ENCODE measurements around the gene DAD1.
A peak's percentile ranks its signal among the peaks of the same experiment; 100 is the strongest.
"Not testable (repeated sequence)": the region's sequence is repeated elsewhere in the genome, so short reads cannot be mapped to it uniquely, and the experiment has no call there.

Gene DAD1

GRCh38 chr14:22589096-22589839, at the start of gene DAD1:
Gene DAD1, minus strand, starts transcription at chr14:22589224. Its CDS starts 67 bp downstream, at chr14:22589157.
- peak; percentile 100 for DNase-seq

GRCh38 chr14:22635980-22636379, 47.0 kb upstream of the DAD1 start:
- not testable (repeated sequence) for DNase-seq

- no peak for DNase-seq
These were observed 45.3 kb upstream of the DAD1 start for GRCh38 chr14:22634233-22634900.

- no peak for DNase-seq
These were observed 41.5 kb upstream of the DAD1 start for GRCh38 chr14:22630486-22630885.

- DNase-seq = no peak
These were observed 41.0 kb upstream of the DAD1 start for GRCh38 chr14:22630066-22630465.

GRCh38 chr14:22629361-22629760, 40.3 kb upstream of the DAD1 start:
- no peak for DNase-seq

GRCh38 chr14:22627506-22628263, 38.7 kb upstream of the DAD1 start:
- DNase-seq = no peak

- no peak for DNase-seq
These were observed 37.6 kb upstream of the DAD1 start for GRCh38 chr14:22626590-22626989.

GRCh38 chr14:22623047-22623446, 34.0 kb upstream of the DAD1 start:
- DNase-seq = no peak

- no peak for DNase-seq
These were observed 33.2 kb upstream of the DAD1 start for GRCh38 chr14:22622255-22622654.

- DNase-seq = not testable (repeated sequence)
These were observed 26.7 kb upstream of the DAD1 start for GRCh38 chr14:22615765-22616164.

- DNase-seq = no peak
These were observed 25.3 kb upstream of the DAD1 start for GRCh38 chr14:22614240-22614799.

GRCh38 chr14:22613736-22614239, 24.8 kb upstream of the DAD1 start:
- DNase-seq = no peak

- DNase-seq = no peak
These were observed 24.2 kb upstream of the DAD1 start for GRCh38 chr14:22613106-22613695.

- no peak for DNase-seq
These were observed 21.9 kb upstream of the DAD1 start for GRCh38 chr14:22610931-22611330.

- no peak for DNase-seq
These were observed 18.3 kb upstream of the DAD1 start for GRCh38 chr14:22607291-22607690.

GRCh38 chr14:22606380-22606779, 17.4 kb upstream of the DAD1 start:
- no peak for DNase-seq

GRCh38 chr14:22602862-22603261, 13.8 kb upstream of the DAD1 start:
- DNase-seq = no peak

GRCh38 chr14:22601996-22602395, 13.0 kb upstream of the DAD1 start:
- DNase-seq = no peak

GRCh38 chr14:22601456-22601855, 12.4 kb upstream of the DAD1 start:
- no peak for DNase-seq

- DNase-seq = no peak
These were observed 11.0 kb upstream of the DAD1 start for GRCh38 chr14:22600027-22600426.

- DNase-seq = no peak
These were observed 10.3 kb upstream of the DAD1 start for GRCh38 chr14:22599349-22599748.

GRCh38 chr14:22598896-22599244, 9.8 kb upstream of the DAD1 start:
- DNase-seq = no peak
